GM19193 (cell line): ENCODE results near the gene PLIN4.

Experiments
- POLR2A ChIP-seq: IDR thresholded peaks from 4 replicates; pipeline ENCODE4 v1.6.1; 2011; ENCODE audit not compliant: insufficient read depth, insufficient read length; ENCODE audit errors: extremely low read depth

The PLIN4 gene

DNA sequence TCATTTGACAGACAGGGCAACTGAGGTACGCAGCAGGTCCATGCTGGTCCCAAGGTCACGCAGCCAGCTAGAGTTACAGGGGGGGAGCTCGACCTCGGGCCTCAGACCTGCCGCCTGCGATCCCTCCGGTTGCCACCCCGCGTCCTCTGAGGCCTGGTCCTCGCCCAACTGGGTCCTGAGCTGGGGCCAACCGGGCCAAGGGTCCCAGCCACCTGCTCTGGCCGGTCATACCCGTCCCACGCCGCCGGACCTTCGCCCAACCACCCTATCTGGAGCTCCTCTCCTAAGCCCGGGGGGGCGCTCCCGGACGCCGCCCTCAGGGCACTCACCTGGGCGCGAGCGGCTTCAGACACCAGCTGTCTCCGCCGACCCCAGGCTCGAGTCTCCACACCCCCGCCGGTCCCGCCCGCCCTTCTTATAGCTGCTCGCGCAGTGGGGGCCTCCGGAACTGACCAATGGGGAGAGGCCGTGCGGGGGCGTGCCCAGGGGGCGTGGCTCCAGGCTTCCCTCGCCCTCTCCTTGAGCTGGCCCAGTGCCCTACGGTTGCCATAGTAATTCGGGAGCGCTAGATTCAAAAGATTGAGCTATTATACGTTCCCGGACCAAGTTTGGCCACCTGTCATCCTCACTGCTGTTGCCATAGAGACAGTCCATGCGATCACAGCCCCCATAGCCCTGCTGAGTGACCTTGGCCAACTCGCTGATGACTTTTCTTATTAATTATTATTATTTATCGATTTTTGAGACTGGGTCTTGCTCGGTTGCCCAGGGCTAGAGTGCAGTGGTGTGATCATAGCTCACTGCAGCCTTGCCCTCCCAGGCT, 16.8 kb upstream of the PLIN4 start, which contains the start of gene PLIN5:
Gene PLIN5 (minus strand): TSS at position 389 of the 823 bp plus-strand sequence. CDS start 1,150 bp downstream, outside the sequence.
- no peak for TF ChIP-seq POLR2A

DNA sequence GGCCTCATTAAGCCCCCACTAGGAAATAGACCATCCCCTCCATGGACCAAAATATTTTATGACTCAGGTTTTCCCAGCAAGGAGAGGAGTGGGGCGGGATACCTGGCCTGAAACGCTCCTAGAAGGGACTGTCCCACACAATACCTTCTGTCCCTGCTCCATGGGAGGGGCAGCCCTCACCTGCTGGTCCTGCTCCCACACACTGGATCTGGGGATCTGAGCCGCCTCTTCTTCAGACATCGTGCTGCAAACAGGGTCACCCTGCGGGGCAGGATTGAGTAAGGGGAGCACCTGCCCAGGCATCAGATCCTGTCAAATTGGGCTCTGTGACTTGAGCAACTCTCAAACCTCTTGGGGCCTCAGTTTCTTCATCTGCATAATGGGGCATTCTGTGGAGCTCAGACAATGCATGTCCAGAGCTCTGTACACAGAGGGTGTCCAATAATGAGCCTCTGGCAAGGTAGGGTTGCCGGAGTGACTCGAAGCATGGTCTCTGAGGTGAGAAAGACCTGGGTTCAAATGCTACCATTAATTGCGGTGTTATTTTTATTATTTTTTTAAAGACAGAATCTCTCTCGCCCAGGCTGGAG, 15.6 kb upstream of the PLIN4 start:
- no peak for TF ChIP-seq POLR2A

DNA sequence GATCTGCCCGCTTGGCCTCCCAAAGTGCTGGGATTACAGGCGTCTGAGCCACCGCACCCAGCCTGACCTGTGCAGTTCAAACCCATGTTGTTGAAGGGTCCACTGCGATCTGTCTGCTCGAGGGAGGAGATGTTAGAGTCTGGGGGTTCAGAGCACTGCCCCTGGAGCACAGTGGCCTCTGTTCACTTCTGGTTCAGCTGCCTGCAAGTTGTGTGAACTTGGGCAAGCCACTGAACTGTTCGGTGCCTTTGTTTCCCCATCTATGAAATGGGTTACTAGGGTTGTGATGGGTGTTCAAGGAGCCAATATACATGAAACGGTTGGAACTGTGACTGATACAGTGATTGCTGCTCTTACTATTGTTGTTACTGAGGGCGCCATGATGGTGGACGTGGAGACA, 15.0 kb upstream of the PLIN4 start:
- TF ChIP-seq POLR2A, result no peak

DNA sequence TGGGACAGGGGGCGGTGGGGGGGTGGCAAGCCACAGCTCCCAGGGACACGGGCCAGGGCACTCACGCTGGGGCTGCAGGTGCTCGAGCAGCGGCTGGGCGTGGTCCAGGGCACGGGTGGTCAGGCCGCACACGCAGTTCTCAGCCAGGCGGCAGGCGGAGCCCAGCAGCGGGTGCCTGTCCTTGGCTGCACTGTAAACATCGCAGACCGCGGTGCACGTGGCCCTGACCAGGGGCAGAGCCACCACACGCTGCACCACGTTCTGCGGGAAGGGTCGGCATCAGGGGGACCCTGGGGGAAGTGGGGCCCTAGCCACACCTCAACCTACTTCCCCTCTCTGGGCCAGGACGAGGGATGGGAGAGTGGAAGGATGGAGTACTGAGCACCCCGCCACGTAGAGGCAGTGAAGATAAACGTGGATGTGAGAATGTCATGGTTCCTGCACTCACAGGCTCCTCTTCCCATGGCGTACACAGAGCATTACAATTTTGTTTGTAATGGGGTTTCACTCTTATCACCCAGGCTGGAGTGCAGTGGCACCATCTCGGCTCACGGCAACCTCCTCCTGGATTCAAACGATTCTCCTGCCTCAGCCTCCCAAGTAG, 13.4 kb upstream of the PLIN4 start:
- TF ChIP-seq POLR2A, result no peak

DNA sequence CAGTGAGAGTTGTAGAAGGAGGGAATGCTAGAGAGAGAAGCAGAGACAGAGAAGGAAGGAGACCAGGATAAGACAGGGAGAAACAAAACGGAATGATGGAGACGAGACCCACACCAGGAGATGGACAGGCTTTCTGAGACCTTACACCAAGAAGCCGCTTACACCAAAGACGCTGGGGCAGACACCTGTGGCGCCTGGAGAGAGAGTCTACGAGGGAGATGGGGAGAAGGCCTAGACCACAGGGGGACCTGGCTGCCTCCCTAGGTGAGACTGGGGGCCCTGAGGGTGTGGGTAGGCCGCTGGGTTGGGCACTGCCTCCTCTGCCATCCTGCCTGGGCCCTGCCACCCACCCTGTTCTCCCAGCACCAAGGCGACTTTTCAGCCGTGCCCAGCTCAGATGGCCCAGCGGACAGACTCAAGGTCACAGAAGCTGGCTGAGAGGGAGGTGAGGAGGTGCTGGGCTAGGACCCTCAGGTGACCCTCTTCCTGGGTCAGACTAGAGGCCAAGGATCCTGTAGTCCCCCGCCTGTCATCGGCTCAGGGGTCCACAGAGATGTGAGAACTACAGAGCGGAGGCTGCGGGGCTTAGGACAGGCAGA, 11.7 kb upstream of the PLIN4 start:
- TF ChIP-seq POLR2A, result no peak

DNA sequence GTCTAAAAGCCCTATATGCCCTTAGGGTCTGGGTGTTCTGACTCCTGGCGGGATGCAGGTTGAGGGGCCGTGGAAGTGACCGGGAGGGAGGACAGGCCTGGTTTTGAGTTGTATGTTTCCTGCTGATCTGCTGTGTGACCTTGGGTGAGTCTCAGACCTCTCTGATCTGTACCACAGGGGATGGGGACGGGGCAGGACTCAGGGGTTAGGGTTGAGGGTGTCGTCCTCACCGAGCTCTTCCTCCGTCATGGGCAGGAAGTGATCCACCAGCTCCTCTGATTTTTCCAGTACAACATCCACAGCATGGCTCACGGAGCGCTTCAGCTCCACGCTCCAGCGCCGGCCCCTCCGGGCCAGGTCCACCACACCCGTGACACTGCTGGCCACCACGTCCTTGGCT, 10.6 kb upstream of the PLIN4 start:
- no peak for TF ChIP-seq POLR2A

DNA sequence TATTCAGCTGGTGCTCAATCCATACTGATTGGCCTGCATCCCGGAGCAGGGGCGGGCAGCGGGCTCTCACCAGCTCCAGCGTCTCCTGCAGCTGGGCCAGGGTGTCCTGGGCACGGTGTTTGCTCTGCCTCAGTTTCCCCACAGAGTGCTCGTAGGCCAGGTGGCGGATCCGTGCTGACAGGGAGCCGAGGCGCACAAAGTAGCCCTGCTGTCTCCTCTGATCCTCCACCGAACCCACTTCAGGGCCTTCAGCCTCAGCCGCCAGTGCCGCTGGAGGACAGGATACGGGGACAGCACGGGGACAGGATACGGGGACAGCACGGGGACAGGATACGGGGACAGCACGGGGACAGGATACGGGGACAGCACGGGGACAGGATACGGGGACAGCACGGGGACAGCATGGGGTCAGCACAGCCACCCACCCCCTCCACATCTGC, 7.3 kb upstream of the PLIN4 start:
- no peak for TF ChIP-seq POLR2A

DNA sequence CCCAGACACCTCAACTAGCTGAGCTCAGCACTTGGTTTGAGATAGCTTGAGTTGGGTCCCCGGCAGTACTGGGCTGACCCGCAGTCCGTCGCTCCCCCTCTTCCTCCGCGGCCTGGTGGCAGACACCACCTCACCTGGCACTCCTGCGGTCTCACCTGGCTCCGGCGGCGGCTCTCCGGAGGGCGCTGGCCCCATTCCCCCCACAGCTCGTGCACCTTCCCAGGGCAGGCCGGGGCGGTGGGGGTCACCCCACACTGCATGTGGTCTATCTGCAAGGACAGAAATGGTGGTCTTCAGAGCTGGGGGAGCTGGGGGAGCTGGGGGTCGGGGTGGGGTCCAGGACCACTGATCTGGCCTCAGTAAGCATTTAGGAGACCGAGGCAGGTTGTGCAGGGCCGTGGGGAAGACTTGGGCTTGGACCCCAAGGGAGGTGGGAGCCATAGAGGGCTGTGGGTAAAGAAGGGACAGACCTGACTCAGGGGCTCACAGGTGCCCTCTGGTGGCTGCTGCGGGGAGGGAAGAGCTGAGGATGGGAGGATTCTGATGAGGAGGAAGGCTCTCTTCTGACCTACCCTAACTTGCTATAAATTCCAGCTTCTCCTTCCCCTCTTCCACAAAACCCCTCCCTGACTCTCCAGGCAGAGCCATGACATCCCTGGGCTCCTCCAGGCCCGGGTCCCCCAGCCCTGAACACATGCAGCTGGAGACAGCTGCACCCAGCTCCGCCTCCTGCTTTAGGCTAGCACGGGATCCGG, 6.7 kb upstream of the PLIN4 start:
- no peak for TF ChIP-seq POLR2A

DNA sequence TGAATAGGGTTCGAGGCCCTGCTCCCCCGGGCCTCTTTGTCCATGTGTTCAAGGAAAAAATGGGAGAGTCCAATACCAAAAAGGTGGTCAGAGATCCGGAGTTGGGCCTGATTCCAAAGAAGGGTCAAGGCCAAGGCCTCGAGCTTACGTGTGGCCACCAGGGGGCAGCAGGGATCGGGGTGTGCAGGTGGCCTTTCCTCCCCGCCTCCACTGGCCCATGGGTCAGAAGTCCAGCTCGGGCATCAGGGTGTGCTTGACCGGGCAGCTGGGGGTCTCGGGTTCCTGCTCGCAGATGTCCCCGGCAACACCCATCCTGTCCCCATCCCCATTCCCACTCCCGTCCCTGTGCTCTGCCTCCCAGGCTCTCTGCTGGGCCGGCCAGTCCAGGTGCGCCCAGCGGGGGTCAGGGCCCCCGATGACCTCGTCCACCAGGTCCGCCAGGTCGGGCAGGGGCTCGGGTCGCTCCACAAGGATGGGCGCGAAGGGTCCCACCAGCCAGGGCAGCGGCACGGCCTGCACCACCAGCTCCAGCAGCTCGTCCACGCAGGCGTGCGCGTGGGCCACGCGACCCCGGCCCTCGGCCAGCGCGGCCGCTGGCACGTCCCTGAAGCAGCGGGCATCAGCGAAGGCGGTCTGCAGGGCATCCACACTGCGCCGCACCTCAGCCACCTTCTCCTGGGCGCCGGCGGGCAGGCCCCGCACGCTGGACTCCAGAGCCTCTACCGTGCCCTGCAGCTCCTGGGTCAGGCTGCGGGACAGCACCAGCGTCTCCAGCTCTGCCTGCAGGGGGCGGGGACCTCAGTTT, 5.2 kb upstream of the PLIN4 start:
- no peak for TF ChIP-seq POLR2A

DNA sequence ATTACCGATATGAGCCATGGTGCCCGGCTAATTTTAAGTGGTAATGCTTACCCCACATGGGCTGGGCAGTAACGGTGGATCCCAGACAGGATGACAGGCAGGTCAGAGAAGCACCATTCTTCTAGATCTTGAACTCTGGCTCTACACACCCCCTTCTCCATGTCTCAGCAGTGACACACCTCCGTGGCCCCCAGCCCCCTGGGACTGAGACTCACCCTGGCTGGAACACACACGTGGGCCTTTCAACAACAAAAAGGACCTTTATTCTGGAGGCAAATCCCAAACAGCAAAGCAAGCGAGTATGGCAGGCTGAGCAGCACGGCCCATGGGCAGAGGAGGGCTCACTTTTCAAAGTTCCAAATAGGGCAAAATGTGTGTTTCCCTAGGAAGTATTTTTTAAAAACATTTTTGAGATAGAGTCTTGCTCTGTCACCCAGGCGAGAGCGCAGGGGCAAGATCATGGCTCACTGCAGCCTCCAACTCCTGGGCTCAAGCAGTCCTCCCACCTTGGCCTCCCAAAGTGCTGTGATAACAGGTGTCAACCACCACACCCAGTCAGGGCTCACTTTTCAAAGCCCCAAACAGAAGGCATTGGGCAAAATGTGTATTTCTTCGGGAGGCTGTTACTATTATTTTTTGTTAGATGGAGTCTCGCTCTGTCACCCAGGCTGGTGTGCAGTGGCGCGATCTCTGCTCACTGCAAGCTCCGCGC, 4.2 kb upstream of the PLIN4 start:
- TF ChIP-seq POLR2A, result no peak

DNA sequence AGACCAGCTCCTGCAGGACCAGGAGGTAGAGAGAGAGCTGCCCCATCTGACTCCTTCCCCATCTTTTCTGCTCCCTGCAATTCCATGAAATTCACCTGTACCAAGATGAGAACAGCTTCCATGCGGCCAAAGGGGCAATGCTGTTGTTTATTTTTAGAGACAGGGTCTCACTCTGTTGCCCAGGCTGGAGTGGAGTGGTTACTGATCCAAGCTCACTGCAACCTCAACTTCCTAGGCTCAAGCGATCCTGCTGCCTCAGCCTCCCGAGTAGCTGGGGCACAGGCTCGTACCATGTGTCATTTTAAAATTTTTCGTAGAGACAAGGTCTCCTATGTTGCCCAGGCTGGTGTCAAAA, 3.6 kb upstream of the PLIN4 start:
- TF ChIP-seq POLR2A, result no peak

DNA sequence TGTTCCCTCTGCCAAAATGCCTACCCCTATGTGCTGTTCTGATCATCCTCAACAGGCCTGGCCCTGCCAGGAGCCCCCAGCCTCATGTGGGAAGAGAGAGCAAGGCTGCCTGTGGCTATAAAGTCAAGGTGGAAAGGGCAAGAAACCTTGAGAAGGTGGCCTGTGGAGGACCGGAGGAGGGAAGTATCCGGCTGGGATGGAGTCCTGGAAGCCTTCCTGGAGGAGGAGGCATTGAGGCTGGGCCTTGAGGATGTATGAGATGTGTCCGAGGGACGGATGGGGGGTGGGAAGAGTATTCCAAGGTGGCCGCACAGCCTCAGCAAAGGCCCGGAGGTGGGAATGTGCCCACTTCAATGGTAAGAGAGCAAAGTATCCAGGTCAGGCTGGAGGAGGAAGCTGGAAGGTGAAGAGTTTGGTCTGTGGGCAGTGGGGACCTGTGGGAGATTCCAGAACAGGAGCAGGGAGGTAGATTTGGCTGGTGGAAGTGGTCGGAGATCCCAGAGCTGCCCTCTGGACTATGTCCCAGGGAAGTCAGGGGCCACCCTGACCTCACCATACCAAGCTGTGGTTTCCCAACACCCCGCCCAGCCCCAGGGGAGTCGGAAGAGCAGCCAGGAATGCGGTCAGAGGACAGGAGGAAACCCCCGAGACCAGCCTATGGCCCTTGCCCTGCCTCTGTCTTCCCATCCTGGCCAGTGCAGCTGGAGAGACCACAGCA, 3.0 kb upstream of the PLIN4 start:
- TF ChIP-seq POLR2A, result no peak
